GM21367 (cell line): ENCODE results near the gene GRB10.
"Not testable (repeated sequence)": the region's sequence is repeated elsewhere in the genome, so short reads cannot be mapped to it uniquely, and the experiment has no call there.

Experiments
- ATAC-seq: cut with Tn5 transposase; IDR thresholded peaks from one replicate; pipeline ENCODE4 v1.9.1; 2021; ENCODE audit not compliant: unreplicated experiment

Gene GRB10

DNA sequence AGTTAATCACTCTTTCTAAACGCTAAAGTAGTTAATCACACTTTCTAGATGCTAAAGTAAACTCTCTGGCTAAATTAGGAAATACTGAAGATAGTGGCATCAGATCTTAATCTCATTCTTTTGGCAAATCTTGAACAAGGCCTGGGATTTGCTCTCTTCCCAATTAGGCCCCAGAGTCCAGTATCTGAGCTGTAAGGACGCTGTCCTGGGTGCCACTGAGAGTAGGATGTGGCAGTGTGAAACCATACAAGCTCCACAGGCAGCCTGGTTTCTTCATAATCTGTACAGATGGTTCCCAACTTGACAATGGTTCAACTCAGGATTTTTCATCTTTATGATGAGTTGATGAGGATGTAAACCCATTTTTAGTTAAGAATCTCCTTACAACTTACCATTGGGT is 36.9 kb downstream of the GRB10 start:
- ATAC-seq, result no peak

DNA sequence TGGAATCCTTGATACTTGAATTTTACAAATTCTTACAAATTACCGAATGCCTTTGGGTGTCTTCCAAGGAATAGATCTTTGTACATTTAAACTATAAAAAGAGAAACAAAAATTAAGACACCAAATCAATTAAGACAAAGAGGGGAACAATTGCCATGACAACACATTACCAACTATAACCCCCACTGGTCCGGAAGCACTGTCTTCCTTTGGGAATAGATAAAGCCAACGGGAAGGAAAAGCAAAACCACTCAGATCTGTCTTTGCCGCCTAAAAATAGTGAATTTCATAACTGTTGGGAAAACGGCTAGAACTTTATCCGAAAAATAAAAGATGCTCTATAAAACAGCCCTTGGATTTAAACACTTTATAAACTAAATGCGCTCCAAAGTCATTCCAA is 37.4 kb downstream of the GRB10 start:
- no peak for ATAC-seq

DNA sequence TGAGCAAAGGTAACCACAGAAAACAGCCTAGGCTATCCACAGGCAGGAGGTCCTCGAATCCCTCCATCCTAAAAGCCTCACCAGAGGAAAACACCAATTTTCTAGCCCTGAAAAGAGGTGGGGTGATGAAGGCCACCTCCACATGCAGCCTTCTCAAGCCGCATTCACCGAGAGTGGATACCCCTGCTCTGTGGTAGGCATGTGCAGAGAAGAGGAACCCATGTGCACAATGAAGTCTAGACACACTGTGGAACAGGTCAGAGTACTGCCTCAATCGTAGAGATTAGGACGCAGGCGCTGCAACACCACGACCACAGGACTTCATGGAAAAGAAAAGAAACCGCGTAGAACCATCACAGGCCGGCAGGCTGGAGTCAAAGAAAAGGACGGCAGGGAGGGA is 38.8 kb downstream of the GRB10 start:
- no peak for ATAC-seq

DNA sequence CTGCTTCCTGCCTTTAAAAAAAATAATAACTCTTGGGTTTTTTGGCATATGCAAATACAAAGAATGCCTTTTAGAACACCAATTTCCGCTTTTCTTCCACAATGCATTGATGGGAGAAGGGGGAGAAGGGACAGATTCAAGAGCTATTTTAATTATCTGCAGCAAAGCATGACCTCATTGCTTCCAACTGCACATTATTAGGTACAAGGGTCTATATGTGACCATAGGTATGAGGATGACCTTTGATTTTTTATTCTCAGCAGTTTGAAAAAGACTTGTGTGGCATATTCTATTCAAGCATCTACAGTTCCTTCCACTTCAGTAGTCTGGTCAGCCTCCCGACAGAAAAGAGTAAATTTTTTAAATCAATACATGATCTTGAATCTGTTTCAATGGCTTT is 39.7 kb downstream of the GRB10 start:
- ATAC-seq, result no peak

DNA sequence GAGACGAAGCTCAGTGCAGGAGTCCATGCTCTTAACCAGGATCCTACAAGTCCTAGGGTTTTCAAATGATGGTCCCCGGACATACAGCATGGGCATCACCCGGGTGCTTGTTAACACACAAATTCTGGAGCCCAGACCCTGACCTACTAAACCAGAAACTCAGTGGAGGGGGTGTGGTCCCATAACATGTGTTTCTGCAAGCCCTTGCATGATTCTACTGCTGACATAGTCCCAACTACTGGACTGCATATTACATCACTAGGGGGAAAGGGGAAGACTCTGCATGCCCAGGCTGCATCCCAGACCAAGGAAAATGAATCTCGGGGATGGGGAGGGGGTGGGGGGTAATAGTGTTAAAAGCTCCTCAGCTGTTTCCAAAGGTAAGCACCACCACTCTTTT is 40.3 kb downstream of the GRB10 start:
- ATAC-seq, result no peak

DNA sequence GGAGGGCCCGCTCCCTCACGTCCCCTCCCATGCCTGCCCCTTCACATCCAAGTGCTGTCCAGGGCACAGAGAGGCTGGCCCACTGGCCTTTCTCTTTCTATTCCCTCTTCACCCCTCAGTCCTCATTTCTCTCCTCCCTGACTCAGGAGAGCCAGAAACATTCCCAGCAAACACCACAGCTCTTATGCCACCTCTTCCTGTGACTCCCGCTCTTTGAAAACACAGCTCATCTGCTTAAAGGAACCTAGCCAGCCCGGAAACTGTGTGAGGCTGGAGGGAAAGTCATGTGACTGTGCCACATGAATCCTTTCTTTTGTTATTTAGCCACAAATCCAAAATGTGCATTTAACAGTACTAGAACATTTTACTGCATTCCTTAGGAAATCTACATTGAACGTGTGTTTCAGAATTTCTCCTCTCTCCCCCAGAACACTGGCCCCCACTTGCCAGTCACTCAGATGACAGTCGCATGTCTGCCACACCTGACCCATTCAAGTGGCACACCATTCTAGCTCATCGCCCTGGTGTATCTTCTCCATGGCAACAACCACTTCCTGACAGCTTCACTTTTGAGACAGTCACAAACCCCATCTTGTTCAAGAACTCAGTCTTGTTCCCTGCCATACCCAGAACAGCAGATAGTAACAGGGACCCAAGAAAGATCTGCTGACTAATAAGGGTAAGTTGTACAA is 42.8 kb downstream of the GRB10 start:
- no peak for ATAC-seq

DNA sequence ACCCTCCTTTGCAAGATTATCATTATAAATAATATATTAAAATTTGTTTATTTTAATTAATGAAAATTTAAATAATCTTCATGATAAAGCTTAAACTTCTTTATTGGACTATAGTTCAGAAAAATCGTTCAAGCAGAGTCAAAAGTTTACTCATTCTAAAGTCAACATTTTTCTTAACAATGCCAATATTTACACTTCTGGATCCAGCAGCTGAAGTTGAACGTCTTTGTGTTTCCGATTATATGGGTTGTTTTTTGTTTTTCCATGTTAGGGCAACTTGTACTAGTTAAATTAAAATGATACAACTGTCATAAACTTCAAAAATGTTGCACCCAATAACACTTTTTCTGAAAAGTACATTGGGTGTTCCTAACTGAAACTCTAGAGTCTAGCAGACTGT is 43.8 kb downstream of the GRB10 start:
- no peak for ATAC-seq

DNA sequence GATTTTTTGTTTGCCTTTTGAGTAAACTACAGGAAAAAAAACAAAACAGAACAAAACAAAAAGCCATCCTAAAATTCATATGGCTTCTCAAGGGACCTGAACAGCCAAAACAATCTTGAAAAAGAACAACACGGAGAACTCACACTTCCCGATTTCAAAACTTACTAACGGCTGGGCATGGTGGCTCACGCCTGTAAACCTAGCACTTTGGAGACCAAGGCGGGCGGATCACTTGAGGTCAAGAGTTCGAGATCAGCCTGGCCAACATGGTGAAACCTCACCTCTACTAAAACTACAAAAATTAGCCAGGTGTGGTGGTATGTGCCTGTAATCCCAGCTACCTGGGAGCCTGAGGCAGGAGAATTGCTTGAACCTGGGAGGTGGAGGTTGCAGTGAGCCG is 46.9 kb downstream of the GRB10 start:
- not testable (repeated sequence) for ATAC-seq

DNA sequence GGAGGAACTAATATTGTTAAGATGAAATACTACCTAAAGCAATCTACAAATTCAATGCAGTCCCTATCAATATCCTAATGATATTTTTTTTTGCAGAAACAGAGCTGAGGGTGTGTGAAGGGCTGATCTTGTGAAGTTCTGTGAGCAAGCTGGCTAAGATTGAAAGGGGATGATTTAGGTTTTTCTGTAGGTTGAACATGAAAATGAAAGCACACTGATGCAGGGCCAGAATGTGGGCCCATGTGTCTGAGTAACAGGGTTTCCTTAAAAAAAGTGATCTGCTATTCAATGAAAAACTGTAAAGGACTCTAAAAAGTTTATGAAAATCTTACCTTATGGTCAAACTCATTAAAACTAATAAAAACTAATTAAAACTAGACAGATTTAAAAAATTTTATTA is 47.4 kb downstream of the GRB10 start:
- no peak for ATAC-seq

DNA sequence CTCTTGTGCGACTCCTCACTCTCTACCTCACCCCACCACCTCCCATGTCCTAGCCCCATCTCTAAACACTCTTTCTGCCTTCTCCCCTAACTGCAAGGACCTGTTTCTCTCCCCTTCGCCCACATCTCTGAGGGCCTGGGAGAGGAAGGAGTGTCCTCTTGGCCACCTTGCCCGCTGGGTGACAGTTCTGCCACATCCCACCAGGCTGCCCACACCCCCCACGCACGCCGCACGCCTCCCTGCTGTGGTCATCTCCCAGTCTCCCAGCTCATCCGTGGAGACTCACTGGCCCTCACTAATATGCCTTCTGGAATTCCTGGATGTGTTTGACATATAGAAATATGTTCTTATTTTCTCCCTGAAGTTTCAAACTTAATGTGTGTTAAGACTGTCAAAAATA is 48.5 kb downstream of the GRB10 start:
- ATAC-seq, result no peak

DNA sequence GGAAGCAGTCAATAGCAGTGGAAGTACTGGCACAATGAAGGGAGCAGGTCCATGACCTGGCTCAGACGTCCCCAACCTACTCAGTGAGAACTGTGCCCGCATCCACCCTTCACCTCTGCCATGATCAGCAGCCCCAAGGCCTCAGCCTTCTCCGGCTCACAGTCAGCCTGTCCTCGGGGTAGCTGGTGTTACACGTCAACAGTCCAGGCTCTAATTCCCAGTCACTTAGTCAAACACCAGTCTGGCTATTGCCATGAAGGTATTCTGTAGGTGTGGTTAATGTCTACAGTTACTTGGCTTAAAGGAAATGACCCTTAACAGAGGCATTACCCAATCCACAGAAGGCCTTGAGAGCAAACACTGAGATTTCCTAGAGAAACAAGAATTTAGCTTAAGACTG is 49.1 kb downstream of the GRB10 start:
- ATAC-seq, result no peak

DNA sequence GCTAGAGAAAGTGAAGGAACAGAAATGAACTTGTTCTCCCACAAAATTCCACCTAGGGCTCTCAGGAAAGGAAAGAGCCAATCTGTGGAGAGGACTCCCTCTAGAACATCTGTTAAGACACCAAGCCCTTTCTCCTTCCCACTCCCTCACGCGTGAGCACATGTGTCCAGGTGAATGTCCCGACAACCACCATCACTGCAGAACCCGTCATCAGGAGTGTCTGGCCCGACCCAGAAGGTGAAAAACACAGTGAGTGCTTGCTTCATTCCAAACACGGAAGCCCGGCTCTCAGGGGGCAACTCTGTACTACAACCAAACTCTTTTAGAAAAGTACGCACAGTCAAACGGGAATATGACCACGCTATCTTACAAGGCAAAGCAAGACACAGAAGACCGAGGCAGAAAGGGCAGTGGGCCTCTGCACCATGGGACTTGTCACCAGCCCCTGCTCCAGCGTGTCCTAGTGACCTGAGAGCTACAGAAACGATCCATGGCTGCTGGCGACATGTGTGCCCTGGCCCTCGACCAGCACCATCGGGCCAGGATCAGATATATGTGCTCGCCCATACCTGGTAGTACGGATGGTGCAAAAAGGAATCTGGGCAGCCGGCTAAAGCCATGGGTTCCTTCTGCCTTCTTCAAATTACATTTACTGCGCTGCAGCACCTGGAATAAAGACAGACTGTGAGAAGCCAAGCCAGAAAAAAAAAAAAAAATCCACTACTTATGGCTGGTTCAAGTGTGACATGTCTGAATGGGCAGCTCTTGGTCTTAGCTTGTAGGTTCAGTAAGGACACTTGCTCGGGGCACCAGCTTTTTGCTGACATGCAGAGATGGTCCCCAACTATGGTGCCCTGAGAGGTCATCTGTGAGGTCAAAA is 50.8 kb downstream of the GRB10 start:
- ATAC-seq, result no peak

DNA sequence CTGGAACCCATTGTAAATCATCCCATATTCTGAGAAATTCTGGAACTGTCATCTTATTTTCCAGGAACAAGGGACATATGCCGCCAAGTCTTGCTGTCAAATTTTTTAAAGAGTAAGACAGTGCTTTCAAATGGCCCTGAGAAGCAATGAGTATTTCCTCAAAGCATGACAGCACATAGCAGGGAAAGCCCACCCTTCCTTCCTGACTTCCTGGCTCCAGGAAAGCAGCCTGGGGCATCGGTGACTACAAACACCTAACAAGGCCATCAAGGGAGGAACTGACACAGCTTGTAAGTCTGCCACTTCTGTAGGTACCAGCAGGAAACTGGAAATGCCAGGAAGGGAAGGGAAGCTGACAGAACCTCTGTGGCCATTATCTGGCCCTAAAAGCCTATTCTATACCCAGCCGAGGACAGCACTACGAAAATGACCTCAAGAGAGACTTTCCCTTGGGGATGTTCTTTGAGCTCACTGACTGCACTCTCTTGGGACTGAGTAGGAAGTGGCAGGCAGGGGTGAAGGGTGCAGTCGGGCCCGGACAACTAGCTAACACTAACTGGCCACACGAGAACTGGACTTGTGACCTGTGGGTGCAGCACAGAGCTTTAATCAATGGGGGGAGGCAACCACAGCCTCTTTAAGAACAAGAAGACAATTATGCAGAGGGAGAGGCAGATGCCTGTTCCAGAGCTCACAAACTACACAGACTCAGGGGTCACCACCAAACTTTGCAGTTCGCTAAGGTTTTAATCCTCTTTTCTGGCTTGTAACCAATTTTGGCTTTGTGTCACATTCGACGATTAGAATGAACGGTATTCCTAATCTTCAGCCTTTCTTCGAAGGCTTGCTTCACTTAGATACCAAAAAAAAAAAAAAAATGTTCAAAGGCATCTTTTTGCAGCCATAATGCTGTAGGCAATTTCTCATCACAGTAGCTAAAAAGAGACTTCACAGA is 52.0 kb downstream of the GRB10 start:
- no peak for ATAC-seq

DNA sequence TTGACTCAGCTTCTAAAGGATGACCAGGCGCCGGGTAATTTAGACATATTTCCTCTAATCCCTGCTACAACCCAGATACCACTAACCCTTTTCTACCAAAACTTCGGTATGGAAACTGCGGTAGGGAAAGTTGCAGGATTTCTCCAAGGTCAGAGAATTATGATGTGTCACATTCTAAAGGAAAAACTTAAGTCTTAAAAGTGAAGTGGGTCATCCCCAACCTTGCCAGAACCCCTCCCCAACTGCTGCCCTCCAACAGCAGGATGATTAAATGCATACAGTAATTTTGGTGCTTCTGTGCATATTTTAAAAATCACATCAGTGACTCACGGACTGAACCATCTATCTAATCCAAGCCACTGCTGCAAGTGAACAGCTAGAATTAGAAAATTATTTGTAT is 52.7 kb downstream of the GRB10 start:
- no peak for ATAC-seq

DNA sequence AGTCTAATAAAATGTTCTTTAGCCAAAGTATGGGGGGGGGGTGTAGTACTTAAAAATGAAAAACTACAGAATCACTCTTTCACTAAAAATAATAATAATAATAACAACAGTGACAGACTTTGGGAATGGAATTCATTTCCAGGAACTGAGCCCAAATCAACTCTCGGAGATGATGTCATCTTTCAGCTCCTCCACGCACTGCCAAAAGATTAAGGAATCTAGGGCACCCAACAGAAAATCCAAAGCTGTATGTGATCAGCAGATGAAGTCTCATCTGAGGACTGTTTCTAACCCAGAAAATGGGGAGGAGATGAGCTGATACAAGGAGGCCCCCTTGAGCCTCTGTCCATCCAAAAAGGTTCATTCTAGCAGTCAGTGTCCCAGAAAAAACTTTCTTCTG is 54.5 kb downstream of the GRB10 start:
- ATAC-seq, result no peak

DNA sequence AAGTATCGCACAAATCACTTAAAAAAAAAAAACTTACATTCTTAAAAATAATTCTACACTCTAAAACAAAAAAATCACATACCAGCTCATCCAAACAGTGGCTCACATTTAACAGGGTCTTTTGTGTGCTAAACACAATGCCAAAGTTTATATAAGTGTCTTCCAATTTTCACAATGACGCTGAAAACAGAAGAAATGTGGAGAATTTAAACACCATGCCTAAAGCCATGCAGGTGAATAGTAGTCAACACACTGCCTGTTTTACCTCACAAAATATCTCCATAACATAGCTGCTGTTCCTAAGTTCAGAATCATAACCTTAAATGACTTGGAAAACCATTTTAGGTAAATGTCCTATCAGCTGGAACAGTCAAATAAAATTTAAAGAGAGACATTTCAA is 55.0 kb downstream of the GRB10 start:
- no peak for ATAC-seq

DNA sequence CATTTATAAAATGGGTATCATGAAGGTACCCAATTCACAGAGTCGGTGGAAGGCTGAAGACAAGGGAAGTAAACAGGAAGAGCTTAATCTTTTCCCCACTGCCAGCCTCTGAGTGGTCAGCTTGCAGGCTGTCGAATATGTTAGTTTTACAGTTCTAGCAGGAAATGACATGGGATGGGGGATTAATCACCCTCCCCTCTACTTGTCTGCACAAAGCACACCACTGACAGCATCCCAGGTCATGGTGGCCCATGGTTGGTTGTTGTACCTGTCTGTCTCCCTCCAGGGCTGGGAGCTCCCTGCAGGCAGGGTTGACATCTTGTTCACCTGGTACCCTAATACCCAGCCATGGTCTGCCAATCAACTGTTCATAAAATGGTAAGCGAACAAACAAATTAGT is 55.6 kb downstream of the GRB10 start:
- no peak for ATAC-seq

DNA sequence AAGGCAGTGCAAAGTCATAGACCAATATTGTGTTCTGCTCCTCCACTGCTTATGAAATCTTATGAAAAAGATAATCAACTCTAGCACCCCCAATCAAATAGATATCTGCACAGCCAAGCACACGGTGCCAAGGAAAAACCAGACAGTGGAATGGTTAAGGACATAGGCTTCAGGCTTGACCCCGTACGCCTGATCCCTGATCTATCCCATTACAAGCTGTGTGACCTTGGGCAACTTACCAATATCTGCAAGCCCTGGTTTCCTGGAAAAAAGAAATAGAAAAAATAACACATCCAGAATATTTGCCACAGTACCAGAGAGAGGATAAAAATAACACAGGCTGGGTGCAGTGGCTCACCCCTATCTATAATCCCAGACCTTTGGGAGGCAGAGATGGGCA is 56.9 kb downstream of the GRB10 start:
- ATAC-seq, result no peak

DNA sequence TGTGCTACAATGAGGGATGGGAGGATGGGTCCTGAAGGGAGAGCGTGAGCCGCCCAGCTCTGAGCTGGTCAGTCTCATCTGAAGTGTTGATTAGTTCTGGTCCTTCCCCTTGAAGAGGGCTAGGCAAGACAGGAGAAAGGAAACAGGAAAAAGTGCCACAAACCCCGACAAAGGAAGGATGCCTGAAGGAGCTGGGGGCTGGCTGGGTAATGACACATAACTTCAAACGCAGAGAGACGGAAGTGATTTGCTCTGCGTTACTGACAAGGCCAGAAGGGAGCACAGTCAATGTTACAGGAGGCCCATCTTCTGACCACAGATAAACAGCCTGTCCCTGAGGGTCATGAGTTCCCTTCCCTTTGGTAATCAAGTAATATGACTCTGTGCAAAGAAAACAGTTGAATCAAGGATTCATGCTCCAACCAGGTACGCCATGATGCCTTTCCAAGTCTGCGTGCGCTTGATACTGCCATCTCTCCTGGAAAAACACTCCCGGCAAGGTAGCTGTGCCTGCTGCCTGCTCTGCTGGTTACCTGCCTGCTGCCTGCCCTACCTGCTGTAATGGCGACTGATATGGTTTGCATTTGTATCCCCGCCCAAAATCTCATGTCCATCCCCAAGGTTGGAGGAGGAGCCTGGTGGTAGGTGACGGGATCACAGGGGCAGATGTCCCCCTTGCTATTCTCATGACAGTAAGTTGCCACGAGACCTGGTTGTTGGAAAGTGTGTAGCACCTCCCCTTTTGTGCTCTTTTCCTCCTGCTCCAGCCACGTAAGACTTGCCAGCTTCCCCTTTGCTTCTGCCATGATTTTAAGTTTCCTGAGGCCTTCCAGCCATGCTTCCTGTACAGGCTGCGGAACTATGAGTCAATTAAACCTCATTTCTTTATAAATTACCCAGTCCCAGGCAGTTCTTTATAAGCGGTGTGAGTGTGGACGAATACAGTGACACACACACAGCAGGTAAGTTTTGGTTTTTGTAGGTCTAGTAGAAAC is 57.9 kb downstream of the GRB10 start:
- ATAC-seq, result no peak

DNA sequence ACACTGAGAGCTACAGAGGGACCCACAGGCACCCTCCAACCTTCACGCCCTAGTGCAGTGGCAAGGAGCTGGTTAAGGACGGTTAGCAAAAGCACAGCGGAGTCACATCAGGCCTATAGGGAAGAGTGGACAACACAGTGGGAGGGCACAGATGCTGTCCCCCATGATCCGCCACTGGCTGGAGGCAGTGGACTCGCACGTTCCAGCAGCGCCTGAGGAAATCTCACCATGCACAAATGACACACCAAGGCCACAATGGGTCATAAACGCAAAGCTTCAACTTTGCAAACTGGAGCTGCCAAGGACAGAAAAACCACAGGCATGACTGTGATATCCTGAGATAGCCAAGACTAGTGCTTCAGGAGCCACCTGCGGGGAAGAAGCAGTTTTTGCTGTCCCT is 58.8 kb downstream of the GRB10 start:
- ATAC-seq, result no peak
